Esophagus (tissue), 2 donors: ENCODE data around the gene MBLAC1. TPM values are rescaled to one million over a fixed set of nuclear protein-coding genes. Genes with fewer than 3 reads are reported as not detected.

Experiments used
- H3K27ac ChIP-seq, 2 donors: one replicate each; pipeline ENCODE4 v1.5.1; 2013; ENCODE audit warnings: low read depth in 2 of 2, mild to moderate bottlenecking in 2 of 2, inconsistent platforms in 1 of 2, low read length in 1 of 2, moderate library complexity in 1 of 2
- H3K27me3 ChIP-seq, 2 donors: one replicate each; pipeline ENCODE4 v1.6.1; 2013; ENCODE audit warnings: low read length in 2 of 2, control low read depth in 1 of 2, mild to moderate bottlenecking in 1 of 2; ENCODE audit not compliant: insufficient read depth in 2 of 2, control insufficient read depth in 1 of 2
- H3K36me3 ChIP-seq, 2 donors: one replicate each; pipeline ENCODE4 v1.6.1; 2013; ENCODE audit warnings: low read length in 1 of 2; ENCODE audit not compliant: control insufficient read depth in 2 of 2, insufficient read depth in 2 of 2
- H3K4me1 ChIP-seq, 2 donors: one replicate each; pipeline ENCODE4 v1.6.1; 2013; ENCODE audit warnings: low read length in 1 of 2; ENCODE audit not compliant: control insufficient read depth in 2 of 2, insufficient read depth in 2 of 2
- H3K4me3 ChIP-seq, 2 donors: one replicate each; pipeline ENCODE4 v1.5.1; 2013; ENCODE audit warnings: low read length in 2 of 2, mild to moderate bottlenecking in 2 of 2, low read depth in 1 of 2, moderate library complexity in 1 of 2
- H3K9me3 ChIP-seq, 2 donors: one replicate each; pipeline ENCODE4 v1.6.1; 2013; ENCODE audit warnings: mild to moderate bottlenecking in 2 of 2, low read depth in 1 of 2, low read length in 1 of 2, moderate library complexity in 1 of 2; ENCODE audit not compliant: control insufficient read depth in 2 of 2, insufficient read depth in 1 of 2
- whole genome bisulfite sequencing, 2 donors: extraction: QIAGEN DNeasy Blood & Tissue Kit; methylation state at CpG; one replicate each; pipeline ENCODE4 v1.1.7; 2013; 5-methylcytosine and 5-hydroxymethylcytosine counted together
- polyA plus RNA-seq, 2 donors: library from polyadenylated mRNA; stranded (reverse); fragments of 200-250 nt; gene quantifications; one replicate each; pipeline ENCODE4 v1.2.3, GENCODE V29; 2013
- donor health status: healthy with polysubstance abuse.
- donor health status: Bipolar disorder and iron deficiency.

The MBLAC1 gene
- polyA plus RNA-seq, 2 donors: 2.7 to 3.7 TPM

GRCh38 chr7:100157334-100158228 is 30.8 kb downstream of the MBLAC1 start:
- H3K4me3 ChIP-seq: peak overlapping the region; percentile 80 to 82
- no peaks in the 10 kb centered on the region for H3K27me3 ChIP-seq
- peaks cover 4 to 12% of the 10 kb centered on the region in 2 donors for H3K4me1 ChIP-seq
- H3K9me3 ChIP-seq: no peaks in the 10 kb centered on the region
- peaks cover 17 to 28% of the 10 kb centered on the region in 2 donors for H3K36me3 ChIP-seq
- WGBS, 2 donors: 17 to 20% methylated on average over 30 to 32 of the region's 32 CpGs
- H3K27ac ChIP-seq: peak overlapping the region; percentile 67 to 75

DNA sequence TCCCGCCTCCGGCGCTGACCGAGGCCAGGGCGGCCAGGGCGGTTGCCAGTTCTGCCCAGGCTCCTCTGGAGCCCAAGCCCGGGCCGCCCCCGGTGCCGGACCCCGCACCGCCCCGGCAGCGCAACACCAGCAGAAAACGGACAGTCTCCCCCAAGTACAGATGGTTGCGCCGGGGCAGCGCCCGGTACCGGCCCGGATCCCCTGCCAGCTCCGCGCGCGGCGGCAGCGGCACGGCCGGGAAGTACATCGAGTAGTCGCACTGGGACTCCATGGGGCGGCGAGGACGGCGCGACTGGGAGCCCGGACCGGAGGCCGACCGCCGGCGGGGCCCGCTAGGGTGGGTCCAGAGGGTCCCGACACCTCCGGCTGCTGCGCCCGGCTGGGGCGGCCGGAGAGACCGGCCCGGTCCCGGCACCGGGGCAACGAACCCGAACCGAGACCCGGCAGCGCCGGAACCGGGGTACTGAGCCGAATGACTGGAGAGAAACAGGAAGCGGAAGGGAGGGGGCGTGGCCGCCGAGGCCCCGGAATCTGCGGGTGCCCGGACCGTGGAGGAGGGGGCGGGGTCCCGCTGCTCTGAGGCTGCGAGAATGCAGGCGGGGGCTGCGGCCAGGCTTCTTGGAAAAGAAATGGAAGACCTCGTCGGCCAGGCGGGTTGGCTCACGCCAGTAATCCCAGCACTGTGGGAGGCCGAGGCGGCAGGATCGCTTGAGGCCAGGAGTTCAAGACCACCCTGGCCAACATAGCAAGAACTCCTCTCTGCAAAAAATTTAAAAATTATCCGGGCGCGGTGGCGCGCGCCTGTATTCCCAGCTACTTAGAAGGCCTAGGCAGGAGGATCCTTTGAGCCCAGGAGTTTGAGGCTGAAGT is 31.7 kb downstream of the MBLAC1 start, which contains the start of gene TRAPPC14:
Gene TRAPPC14 (minus strand): TSS at position 495 of the 870 bp plus-strand sequence. CDS start 224 bp downstream, at position 271.
- Histone ChIP-seq H3K4me3 (peak within 1 kb of the TSS; percentile 80 to 82), H3K4me1 (peaks cover 4 to 12% of the 10 kb centered on the region in 2 donors), H3K27me3 (no peaks in the 10 kb centered on the region), H3K36me3 (peaks cover 13 to 28% of the 10 kb centered on the region in 2 donors), H3K9me3 (no peaks in the 10 kb centered on the region), H3K27ac (peak within 1 kb of the TSS; percentile 67 to 75)
- WGBS, 2 donors: 0 to 1% methylated on average over 81 to 87 of the region's 87 CpGs

GRCh38 chr7:100159099-100159623 is 32.4 kb downstream of the MBLAC1 start:
- H3K4me3 ChIP-seq: peak overlapping the region; percentile 80 to 82
- no peaks in the 10 kb centered on the region for H3K27me3 ChIP-seq
- 60 to 62% methylated on average over 7 of the region's 7 CpGs for WGBS, 2 donors
- H3K4me1 ChIP-seq: peaks cover 4 to 15% of the 10 kb centered on the region in 2 donors
- H3K27ac ChIP-seq: peak overlapping the region; percentile 67 to 75
- H3K36me3 ChIP-seq: peaks cover 6 to 22% of the 10 kb centered on the region in 2 donors
- no peaks in the 10 kb centered on the region for H3K9me3 ChIP-seq

DNA sequence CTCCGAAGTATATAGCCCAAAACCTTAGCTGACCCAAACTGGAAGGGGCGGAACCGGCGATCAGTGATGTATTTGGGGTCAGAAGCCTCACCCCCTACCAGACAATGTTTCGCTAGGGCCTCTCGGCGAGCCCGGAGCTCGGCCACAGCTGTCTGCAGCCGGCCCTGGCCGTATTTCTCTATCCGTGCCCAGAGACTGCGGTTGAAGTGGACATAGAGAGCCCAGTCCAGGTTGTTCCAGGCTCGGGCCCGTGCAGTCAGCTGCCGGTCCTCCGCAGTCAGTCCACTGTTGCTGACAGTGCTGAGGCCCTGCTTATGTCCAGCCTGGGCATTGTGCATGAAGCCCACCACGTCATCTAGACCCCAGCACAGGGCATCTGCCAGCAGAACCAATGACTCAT is 33.3 kb downstream of the MBLAC1 start:
- Histone ChIP-seq H3K9me3 (no peaks in the 10 kb centered on the region), H3K4me3 (no peak overlapping the region), H3K27ac (no peak overlapping the region), H3K4me1 (peaks cover 4 to 16% of the 10 kb centered on the region in 2 donors), H3K36me3 (peaks cover 6 to 16% of the 10 kb centered on the region in 2 donors), H3K27me3 (no peaks in the 10 kb centered on the region)
- WGBS, 2 donors: 90 to 92% methylated on average over 18 of the region's 18 CpGs

DNA sequence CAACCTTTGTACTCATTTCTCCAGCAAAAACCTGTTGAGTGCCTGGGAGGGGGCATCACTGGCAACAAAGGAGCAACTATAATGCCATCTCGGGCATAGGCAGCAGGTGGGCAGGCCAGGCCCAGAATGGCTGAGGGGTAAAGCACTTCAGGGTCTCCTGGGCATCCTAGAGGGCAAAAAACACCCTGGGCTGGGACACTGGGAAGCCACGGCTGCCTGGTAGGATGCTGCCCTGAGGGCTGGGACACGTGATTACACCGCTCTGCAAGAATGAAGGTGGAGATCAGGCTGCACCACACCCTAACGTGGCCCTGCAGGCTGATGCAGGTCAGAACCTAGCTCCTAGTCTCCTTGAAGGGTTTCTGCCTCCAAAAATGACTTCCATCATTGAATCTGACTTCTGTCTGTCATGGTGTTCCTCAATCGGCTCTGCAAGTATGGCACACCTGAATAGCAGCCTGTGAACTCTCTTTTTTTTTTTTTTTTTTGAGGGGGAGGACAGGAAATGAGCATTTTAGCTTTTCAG is 36.3 kb downstream of the MBLAC1 start:
- 42 to 48% methylated on average over 6 of the region's 6 CpGs for WGBS, 2 donors
- Histone ChIP-seq H3K9me3 (no peaks in the 10 kb centered on the region), H3K4me1 (peaks cover 8 to 9% of the 10 kb centered on the region in 2 donors), H3K27me3 (no peaks in the 10 kb centered on the region), H3K36me3 (no peaks in the 10 kb centered on the region), H3K27ac (peak overlapping the region; percentile 9 to 82), H3K4me3 (no peak overlapping the region)

DNA sequence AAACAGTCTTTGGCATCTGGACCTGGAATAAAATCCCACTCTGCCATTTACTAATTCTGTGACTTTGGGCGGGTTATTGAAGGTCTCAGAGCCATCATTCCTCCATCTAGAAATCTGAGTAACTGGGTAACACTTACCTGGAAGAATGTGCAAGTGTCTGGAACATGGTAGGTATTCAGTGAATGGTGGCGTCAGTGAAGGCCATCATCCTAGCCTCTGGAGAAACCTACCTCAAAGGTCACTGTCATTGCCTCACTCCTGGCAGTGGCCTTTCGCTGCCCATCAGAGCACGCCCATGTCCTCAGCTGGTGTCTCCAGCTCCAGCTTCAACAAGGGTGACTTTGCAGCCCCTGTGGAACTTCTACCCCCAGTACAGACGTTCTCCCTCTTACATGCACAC is 37.1 kb downstream of the MBLAC1 start:
- H3K4me1 ChIP-seq: peaks cover 9 to 11% of the 10 kb centered on the region in 2 donors
- no peak overlapping the region for H3K4me3 ChIP-seq
- WGBS, 2 donors: 89 to 92% methylated on average over 5 of the region's 5 CpGs
- H3K9me3 ChIP-seq: no peaks in the 10 kb centered on the region
- H3K36me3 ChIP-seq: no peaks in the 10 kb centered on the region
- H3K27ac ChIP-seq: peak overlapping the region; percentile 18 to 38
- no peaks in the 10 kb centered on the region for H3K27me3 ChIP-seq

DNA sequence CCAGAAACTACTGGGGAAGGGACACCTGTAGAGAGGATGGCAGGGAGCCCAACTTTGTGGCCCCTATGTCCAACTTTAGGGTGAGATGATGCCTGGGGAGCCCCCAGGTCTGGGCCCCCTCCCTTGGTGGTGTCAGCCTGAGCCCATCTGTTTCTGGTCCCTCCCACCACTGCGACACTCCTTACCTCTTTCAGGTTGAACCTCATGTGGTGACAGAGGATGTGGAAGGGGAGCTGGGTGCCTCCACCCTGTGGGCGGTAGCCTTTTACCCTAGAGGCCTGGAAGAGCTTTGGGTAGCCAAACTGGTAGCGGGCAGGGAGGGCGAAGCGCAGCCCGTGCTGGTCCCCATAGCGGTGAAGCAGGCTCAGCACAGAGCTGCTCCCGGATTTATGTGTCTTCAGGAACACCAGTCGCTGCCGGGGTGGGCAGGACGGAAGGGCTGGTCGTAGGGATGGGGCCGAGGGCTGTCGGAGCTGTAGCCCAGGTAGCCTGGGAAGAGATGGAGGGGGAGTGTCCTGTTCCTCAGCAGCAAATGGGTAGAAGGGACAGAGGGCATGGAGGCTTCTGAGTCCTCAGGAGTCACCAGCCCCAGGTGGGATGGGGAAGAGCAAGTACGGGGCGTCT is 39.7 kb downstream of the MBLAC1 start:
- no peaks in the 10 kb centered on the region for H3K27me3 ChIP-seq
- H3K36me3 ChIP-seq: no peaks in the 10 kb centered on the region
- no peak overlapping the region for H3K27ac ChIP-seq
- 67 to 78% methylated on average over 16 of the region's 16 CpGs for WGBS, 2 donors
- no peaks in the 10 kb centered on the region for H3K9me3 ChIP-seq
- H3K4me3 ChIP-seq: no peak overlapping the region
- H3K4me1 ChIP-seq: peaks cover 7 to 11% of the 10 kb centered on the region in 2 donors

GRCh38 chr7:100166970-100167911 is 40.5 kb downstream of the MBLAC1 start:
- no peaks in the 10 kb centered on the region for H3K9me3 ChIP-seq
- peak overlapping the region in 1 of 2 donors; percentile 35 for H3K4me3 ChIP-seq
- WGBS, 2 donors: 53 to 58% methylated on average over 14 of the region's 14 CpGs
- H3K27ac ChIP-seq: no peak overlapping the region
- H3K27me3 ChIP-seq: no peaks in the 10 kb centered on the region
- peaks cover 11% of the 10 kb centered on the region in 2 donors for H3K4me1 ChIP-seq
- no peaks in the 10 kb centered on the region for H3K36me3 ChIP-seq
